ENCODE data around the gene SLC25A23.

SLC25A23 gene

DNA sequence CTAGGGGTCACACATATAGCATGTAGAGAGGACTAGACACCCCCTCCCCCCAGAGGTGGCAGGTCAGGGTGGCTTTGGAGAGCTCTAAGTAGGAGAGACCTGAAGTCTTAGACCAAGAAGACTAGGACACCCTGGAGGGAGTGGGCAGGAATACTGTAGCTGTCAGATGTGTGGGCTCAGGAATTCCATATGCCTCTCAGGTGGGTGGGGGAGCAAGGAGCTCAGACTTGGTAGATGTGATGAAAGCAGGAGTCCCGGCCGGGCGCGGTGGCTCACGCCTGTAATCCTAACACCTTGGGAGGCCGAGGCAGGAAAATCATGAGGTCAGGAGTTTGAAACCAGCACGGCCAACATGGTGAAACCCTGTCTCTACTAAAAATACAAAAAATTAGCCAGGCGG, 6.1 kb upstream of the SLC25A23 start:
- TF ChIP-seq, protein P1, sequence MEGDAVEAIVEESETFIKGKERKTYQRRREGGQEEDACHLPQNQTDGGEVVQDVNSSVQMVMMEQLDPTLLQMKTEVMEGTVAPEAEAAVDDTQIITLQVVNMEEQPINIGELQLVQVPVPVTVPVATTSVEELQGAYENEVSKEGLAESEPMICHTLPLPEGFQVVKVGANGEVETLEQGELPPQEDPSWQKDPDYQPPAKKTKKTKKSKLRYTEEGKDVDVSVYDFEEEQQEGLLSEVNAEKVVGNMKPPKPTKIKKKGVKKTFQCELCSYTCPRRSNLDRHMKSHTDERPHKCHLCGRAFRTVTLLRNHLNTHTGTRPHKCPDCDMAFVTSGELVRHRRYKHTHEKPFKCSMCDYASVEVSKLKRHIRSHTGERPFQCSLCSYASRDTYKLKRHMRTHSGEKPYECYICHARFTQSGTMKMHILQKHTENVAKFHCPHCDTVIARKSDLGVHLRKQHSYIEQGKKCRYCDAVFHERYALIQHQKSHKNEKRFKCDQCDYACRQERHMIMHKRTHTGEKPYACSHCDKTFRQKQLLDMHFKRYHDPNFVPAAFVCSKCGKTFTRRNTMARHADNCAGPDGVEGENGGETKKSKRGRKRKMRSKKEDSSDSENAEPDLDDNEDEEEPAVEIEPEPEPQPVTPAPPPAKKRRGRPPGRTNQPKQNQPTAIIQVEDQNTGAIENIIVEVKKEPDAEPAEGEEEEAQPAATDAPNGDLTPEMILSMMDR (IDR thresholded peaks at IDR 0.05; ENCODE audit: low read depth, low read length), result no peak
- in situ Hi-C loops (cut with HindIII; ENCODE audit: low sequenced_read_pairs), result no loop called here
- DNase-seq (ENCODE audit: low read depth, low spot score), result no peak
- H3K4me3 ChIP-seq (ENCODE audit: low read depth, low read length), result no peak overlapping the region

DNA sequence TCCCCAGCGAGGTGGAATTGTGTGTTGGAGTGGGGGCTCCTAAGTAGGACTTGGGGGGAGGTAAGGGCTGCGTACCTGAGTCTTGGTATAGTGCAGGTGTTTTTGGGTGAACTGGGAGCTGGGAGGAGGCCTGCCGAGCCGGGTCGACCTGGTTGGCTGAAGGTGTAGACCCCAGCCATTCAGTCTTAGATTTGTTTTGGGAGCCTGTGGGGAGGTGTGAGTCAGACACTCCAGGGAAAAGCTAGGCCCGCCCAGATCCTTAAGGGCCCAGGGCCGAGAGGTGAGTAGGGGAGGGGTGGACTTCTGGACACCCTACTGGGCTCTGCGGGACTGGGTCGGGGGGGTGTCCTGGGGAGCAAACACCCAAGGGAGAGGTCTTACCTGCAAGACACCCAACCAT, 5.4 kb upstream of the SLC25A23 start:
- in situ Hi-C loops (cut with HindIII; ENCODE audit: low sequenced_read_pairs), result no loop called here

DNA sequence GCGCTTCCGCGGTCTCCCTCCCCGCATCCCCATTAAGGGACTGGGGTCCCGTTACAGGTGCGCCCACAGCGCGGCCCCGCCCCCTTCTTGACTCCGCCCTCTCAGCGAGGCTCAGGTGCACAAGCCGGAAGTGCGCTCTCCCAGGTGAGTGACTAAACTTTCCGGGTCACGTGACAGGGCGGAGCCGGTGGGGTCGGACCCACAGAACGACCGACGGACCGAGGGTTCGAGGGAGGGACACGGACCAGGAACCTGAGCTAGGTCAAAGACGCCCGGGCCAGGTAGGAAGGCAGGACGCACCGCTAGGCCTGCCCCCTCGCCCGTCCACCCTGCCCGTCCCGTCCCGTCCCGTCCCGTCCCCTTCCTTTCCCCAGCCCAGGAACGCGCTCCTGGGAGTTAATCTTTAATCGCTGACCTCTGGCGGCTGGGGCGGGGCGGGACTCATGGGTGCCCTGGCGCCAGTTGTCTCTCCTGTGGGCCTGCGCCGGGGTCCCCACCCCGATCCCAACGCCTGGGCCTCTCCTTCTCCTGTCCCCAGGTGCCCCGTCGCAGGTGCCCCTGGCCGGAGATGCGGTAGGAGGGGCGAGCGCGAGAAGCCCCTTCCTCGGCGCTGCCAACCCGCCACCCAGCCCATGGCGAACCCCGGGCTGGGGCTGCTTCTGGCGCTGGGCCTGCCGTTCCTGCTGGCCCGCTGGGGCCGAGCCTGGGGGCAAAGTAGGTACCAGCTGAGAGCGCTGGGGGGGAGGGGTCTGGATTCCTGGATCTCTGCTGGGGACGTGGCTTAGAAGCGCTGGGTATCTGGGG, 4.7 kb upstream of the SLC25A23 start, which contains the start of gene CRB3:
CRB3 (plus strand) TSS at position 202 of the 804 bp plus-strand sequence; CDS start at position 633, 431 bp downstream.
- TF ChIP-seq, protein P1 (IDR thresholded peaks at IDR 0.05; ENCODE audit: low read depth, low read length), result no peak
- no peak for DNase-seq (ENCODE audit: low read depth, low spot score)
- no peak within 1 kb of the TSS for H3K4me3 ChIP-seq (ENCODE audit: low read depth, low read length)
- in situ Hi-C loops (cut with HindIII; ENCODE audit: low sequenced_read_pairs), result no loop called here

More for the DNA sequence above, 5.4 kb upstream of the SLC25A23 start:
- H3K4me3 ChIP-seq (ENCODE audit: low read depth, low read length), result no peak overlapping the region
- DNase-seq (ENCODE audit: low read depth, low spot score), result no peak
- TF ChIP-seq, protein P1 (IDR thresholded peaks at IDR 0.05; ENCODE audit: low read depth, low read length), result no peak

DNA sequence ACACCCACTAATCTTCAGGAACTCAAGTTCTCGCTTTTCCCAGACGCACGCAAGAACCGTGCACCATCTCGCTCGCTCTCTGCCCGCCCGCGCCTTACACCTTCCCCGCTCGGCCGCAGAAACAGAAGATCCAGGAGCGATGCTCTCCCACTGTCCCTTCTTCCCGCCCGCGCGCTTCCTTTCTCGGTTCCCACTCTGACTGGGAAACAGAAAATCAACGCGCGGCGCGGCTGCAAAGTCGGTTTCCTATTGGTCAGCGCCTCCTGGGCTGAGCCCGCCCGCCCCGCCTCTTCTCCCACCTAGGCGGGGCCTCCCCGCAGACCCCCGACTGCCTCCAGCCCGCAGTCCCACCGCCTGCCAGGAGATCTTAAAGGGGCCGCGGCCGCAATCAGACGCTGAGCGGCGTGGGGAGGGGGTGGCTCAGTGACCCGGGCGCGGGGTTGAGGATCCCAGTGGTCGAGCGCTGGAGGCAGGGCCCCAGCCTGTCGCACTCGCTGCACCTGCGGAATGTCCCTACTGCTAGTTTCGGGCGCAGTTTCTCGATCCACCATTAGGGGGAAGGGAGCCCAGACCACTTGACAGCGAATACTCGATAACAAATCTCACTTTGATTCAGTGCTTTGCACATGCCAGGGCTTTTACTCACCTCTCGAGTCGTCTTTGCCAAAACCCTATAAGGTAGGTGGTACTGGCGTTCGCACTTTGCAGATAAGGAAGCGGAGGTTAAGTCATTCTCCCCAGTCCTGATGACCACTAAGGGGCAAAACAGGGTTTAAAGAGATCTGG, 700 bp upstream of the SLC25A23 start:
- DNase-seq (ENCODE audit: low read depth, low spot score), result peak; percentile 98
- in situ Hi-C loops (cut with HindIII; ENCODE audit: low sequenced_read_pairs), result no loop called here
- TF ChIP-seq, protein P1 (IDR thresholded peaks at IDR 0.05; ENCODE audit: low read depth, low read length), result peak; percentile 62
- peak overlapping the region; percentile 52 for H3K4me3 ChIP-seq (ENCODE audit: low read depth, low read length)

DNA sequence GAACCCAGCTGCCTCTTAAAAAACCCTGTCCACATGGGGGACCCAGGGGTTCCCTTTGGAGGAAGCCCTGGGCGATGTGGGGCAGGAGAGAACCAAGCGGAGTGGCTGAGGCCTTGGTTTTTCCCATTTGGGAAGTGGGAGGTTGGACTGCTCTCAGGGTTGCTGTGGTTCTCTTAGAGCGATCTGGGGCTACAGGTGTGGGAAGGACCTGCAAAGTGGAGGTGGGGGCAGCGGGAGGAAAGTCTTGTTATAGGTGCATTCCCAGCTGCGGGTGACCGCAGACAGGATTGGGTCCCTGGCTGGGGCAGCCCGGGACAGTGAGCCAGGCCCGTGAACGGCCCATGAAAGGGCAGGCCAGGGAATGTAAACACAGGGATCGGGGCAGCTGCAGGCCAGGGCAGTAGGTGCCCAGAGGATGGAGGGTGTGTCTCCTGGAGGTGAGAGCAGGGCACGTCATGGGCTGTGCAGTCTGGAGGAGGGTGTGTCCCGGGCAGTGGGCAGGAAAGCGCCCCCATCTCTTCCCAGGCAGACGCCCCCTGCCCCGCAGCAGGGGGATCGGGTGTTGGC, 814 bp downstream of the SLC25A23 start:
- DNase-seq (ENCODE audit: low read depth, low spot score), result no peak
- in situ Hi-C loops (cut with HindIII; ENCODE audit: low sequenced_read_pairs), result no loop called here
- TF ChIP-seq, protein P1 (IDR thresholded peaks at IDR 0.05; ENCODE audit: low read depth, low read length), result no peak
- H3K4me3 ChIP-seq (ENCODE audit: low read depth, low read length), result peak overlapping the region; percentile 52

DNA sequence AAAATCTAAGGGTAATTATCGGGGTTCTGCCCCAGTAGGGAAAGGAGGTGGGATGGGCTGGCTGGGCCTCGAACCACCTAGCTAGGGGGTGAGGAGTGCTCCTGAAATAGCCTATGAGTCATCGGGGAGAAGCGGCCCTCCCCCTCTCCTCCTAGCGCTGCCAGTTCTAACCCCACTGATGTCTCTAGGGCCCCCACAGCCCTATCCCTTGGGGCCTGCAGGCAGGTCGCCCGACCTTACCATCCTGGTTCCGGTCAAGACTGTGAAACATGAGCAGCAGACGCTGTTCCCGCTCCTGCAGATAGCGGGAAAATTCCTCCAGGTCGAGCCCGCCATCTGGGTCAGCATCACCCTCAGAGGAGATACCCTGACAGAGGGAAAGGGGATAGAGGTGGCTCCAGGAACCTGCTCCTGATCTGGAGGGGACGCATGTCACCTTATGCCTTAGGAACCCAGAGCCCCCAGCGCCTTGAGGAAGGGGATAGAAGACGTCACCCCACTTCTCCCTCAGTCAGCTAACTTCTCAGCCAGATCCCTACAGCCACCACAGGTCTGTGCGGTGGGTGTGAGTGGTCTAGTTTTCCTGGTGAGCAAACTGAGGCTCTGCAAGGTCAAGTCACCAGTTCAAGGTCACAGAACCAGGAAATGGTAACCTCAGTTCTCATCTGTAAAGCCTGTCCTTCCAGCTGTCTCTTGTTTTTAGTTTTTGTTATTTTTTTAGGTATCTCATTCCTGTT, 1.5 kb downstream of the SLC25A23 start:
- in situ Hi-C loops (cut with HindIII; ENCODE audit: low sequenced_read_pairs), result no loop called here
- no peak overlapping the region for H3K4me3 ChIP-seq (ENCODE audit: low read depth, low read length)
- TF ChIP-seq, protein P1 (IDR thresholded peaks at IDR 0.05; ENCODE audit: low read depth, low read length), result no peak

More for the DNA sequence above, 1.5 kb downstream of the SLC25A23 start:
- DNase-seq (ENCODE audit: low read depth, low spot score), result no peak

Measured in astrocyte of the spinal cord (primary cell).